HT1080 (cell line): Measurements from ENCODE around the gene PSME2. TPM values are rescaled to one million over a fixed set of nuclear protein-coding genes. Genes with fewer than 3 reads are reported as not detected.

Experiments
- DNase-seq: peaks from one replicate; pipeline ENCODE4 v3.0.0-alpha.2; 2015; ENCODE audit warnings: low read depth
- total RNA-seq: library from RNA; depleted of rRNA; stranded (reverse); fragments of >200 nt; shearing (Covaris generic); gene quantifications from 2 replicates; pipeline ENCODE4 v1.2.3, GENCODE V29; 2014

The PSME2 gene
- total RNA-seq, 1 experiment from 2014 or later: 224 TPM

- no peak for DNase-seq
Measured at GRCh38 chr14:24156840-24157239, 10.4 kb upstream of the PSME2 start.

GRCh38 chr14:24155100-24155499 lies 8.7 kb upstream of the PSME2 start:
- no peak for DNase-seq

GRCh38 chr14:24151404-24152080 lies 5.1 kb upstream of the PSME2 start:
- DNase-seq: no peak

- DNase-seq: no peak
Measured at GRCh38 chr14:24150993-24151392, 4.6 kb upstream of the PSME2 start.

DNA sequence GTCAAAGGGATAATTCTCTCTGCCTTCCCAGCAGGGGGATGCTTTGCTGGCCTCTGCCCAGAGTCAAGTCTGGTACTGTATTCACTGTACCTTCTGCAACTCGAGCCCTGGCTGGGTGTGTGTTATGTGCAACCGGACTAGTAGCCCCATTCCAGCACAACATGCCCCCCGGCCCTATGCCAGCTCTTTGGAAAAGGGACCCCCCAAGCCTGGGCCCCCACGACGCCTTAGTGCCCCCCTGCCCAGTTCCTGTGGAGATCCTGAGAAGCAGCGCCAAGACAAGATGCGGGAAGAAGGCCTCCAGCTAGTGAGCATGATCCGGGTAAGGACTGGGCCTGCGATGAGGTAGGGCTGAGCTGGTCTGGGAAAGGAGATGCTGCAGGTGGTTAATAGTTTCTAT lies 4.2 kb upstream of the PSME2 start:
- DNase-seq: no peak

DNA sequence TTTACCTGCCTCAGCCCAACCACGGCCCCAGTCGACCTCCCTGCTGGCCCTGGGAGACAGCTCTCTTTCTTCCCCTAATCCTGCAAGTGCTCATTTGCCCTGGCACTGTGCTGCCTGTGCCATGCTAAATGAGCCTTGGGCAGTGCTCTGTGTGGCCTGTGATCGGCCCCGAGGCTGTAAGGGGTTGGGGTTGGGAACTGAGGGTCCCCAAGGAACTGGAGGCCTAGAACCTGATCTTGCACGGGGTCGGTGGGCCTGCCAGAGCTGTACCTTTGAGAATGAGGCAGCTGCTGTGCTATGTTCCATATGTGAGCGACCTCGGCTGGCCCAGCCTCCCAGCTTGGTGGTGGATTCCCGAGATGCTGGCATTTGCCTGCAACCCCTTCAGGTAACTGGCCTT lies 3.7 kb upstream of the PSME2 start:
- no peak for DNase-seq

GRCh38 chr14:24149302-24149969 lies 3.0 kb upstream of the PSME2 start:
- DNase-seq: no peak

- DNase-seq: no peak
Measured at GRCh38 chr14:24147761-24148428, 1.5 kb upstream of the PSME2 start.

DNA sequence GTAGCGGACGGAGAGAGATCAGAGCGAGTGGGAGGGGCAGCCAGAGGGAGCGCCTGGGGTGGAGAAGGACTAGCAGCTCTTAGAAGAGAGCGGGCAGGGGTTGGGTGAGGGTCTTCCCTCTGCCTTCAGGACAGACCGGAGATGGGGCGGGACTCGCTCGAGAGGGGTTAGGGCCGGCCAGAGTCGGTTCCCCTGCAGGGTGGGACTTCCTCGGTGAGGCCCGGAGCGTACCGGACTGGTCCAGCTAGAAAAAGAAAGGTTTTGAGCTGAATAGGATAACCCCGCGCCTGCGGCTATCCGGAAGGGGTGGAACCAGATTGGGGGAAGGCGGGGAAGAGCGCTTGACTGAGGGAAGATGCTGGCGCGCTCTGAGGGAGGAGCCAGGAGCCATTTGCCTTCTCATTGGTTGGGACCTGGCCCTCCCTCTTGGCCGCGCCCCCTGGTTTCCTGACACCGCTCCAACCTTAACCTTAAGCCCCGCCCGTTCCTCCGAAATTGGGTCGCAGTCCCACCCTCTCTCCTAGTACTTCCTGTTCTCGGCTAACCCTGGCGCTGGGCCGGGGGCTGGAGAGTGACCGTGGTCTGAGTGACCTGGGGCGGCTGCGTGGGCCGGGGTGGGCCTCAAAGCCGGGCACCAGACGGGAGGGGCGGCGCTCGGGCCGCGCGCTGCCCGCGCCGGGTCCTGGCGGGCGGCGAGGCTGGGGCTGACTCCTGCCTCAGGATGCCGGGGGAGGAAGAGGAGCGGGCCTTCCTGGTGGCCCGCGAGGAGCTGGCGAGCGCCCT lies 759 bp upstream of the PSME2 start, which contains the start of gene RNF31:
Gene RNF31 (plus strand): TSS at position 521 of the 783 bp plus-strand sequence. CDS start 201 bp downstream, at position 722.
- DNase-seq: peak; percentile 98

DNA sequence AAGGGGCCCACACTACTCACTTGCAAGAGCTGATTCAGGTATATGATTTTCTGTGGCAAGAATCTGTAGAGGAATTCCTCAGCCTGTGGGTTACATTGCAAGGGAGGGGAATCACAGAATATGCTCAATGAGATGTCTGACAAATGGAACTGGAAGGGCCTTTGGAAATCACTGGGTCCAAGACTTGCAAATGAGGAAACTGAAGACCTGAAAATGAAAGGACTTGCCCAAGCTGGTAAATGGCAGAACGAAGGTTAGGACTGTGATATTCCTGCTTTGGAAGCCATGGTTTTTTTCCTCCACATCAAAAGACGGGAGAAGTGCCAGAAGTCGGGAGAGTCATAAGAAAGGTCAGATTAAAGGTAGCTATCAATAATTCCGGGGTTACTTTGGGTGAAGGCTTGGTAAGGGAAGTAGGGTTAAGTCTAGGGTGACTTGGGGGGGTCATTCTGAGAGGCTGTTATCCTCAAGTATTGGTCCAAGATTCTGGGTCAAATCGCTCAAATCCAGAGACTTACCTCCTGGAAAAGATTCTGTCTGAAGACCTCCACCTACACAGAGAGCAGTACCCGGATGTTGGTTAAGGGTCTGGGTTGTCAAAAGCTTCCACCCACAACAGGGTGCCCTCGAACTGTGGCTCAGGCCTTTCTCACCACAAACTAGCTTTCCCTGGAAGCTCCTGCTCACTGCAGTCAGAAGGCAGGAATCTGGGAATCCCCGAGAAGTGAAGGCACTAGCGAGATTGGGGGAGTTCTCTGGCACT lies 539 bp downstream of the PSME2 start:
- DNase-seq: peak; percentile 53

DNA sequence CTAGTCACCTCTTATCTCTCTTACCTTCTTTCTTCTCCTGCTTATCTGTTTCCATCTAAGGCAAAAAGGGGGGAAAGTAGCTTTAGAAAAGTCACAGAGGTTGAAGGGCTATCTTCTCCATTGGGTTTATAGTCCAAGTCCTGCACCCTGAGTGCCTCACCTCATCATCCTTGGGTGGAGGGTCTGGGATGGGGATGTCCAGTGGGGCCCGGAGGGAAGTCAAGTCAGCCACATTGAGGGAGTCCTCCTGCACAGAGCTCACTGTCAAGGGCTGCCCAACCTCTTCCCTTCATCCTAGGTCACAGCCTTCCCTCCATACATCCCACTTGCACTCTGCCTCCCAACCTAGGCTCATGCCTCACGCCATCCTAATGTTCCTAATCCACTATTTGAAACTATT lies 1.2 kb downstream of the PSME2 start:
- DNase-seq: no peak

- no peak for DNase-seq
Measured at GRCh38 chr14:24144451-24144850, 2.0 kb downstream of the PSME2 start.

GRCh38 chr14:24143511-24143910 lies 2.9 kb downstream of the PSME2 start:
- DNase-seq: no peak

DNA sequence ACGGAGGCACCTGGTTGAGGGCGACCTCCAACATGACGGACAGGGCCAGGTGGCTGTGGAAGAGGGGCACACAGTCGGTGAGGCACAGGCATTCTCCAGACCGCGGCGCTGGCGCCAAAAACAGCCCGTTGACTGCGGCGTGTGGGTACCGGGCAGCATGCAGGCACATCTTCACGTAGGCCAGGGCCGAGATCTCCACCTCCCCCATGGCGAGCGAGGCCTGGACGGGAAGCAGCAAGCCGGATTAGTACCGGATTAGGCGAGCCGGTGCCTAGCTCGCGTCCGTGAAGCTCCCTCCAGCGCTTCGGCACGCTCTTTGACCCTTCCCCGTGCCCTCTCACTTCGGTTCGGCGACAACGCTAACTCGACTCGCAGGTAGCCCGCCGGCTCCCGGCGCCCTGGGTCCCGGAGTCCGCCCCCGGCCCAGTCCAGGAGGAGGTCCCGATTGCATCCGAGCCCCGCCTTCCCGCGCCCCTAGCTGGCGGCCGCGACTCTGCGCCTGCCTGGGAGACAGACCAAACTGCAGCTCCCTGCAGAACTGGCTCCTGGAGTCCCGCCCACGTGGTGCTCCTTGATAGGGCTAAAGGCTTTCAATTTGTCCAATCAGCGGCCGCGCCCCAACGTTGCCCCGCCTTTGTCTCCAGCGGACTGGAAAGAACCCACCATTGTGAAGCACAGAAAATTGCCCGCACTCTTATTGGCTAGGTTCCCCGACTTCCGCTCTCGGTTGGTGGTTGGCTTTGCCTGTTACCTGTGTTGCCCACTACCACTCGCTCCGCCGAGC lies 5.1 kb downstream of the PSME2 start, which contains the start of gene EMC9:
Gene EMC9 (minus strand): TSS at position 495 of the 784 bp plus-strand sequence. CDS start 287 bp downstream, at position 208.
- peak; percentile 100 for DNase-seq

- DNase-seq: no peak
Measured at GRCh38 chr14:24139272-24139934, 7.0 kb downstream of the PSME2 start.

DNA sequence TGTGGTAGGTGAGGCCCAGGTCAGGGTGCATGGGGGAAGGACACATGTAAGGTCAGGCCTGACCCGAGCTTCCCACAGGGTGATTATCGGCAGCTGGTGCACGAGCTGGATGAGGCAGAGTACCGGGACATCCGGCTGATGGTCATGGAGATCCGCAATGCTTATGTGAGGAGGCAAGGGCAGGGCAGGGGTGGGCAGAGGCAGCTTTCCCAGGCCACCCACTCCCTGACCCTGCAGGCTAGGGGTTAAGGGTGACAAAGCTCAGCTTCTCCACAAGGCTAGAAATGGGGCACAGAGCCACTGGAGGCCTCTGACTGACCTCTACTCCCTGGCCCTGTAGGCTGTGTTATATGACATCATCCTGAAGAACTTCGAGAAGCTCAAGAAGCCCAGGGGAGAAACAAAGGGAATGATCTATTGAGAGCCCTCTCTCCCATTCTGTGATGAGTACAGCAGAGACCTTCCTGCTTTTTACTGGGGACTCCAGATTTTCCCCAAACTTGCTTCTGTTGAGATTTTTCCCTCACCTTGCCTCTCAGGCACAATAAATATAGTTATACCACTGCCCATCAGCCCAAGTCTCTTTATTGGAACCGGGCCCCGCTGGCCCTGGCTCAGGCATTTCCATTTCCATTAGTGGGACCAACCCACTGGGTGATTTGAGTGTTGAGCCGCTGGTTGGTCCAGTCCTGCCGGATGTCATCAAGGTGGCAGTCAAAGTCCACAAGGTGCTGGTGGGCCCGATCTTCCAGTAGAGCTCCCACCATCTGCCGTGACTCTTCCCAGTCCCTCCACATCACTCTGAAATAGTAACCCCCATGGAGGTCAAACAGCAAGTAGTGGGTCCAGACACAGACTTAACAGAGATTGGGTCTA lies 7.8 kb downstream of the PSME2 start:
- no peak for DNase-seq

GRCh38 chr14:24137529-24138395 lies 8.6 kb downstream of the PSME2 start:
- no peak for DNase-seq
